ENCODE results near the gene SLC6A6.

GRCh38 chr3:14366248-14366647 lies 36.2 kb upstream of the SLC6A6 start:
- TF ChIP-seq GATA2 (IDR thresholded peaks at IDR 0.05; ENCODE audit: low read depth, low read length): no peak
- TF ChIP-seq GATA3 (IDR thresholded peaks at IDR 0.05; ENCODE audit: low read depth, low read length): no peak

Data from SH-SY5Y (cell line).